HCT116 (cell line): Measurements from ENCODE around the gene MTF2. TPM values are rescaled to one million over a fixed set of nuclear protein-coding genes. Genes with fewer than 3 reads are reported as not detected.

ENCODE experiments used
- ATAC-seq: fragments of 200-7000 bp; cut with Tn5 transposase; 2 replicates; pipeline ENCODE4 v1.9.1; 2020; ENCODE audit warnings: mild to moderate bottlenecking, moderate library complexity
- BruUV-seq: library from RNA; stranded (reverse); fragments of 400-500 nt; replicated peaks from 2 replicates; lab custom pipeline; 2021; lab: Mats Ljungman, UMichigan
- CTCF ChIA-PET: fragments of 300-600 bp; sonication (Branson Sonifier 250); formaldehyde crosslinking; loops from one replicate; lab custom pipeline; 2021; ENCODE audit warnings: antibody characterized with exemption; lab: Charles Lee
- POLR2A ChIA-PET: fragments of 300-600, 350-600 bp; sonication (Branson Sonifier 250); formaldehyde crosslinking; loops from one replicate; lab custom pipeline; 2021; ENCODE audit warnings: antibody characterized with exemption; lab: Charles Lee
- RAD21 ChIA-PET, 2 experiments: fragments of 300-600 bp; sonication (Branson Sonifier 250); formaldehyde crosslinking; loops; one replicate each; lab custom pipeline; 2023; ENCODE audit warnings: low total read pairs in 2 of 2; ENCODE audit not compliant: uncharacterized antibody in 2 of 2, unreplicated experiment in 2 of 2, low non-redundant PET in 1 of 2; lab: Charles Lee
- DNase-seq: peaks from one replicate; pipeline ENCODE4 v3.0.0-alpha.2; 2010; ENCODE audit warnings: low read depth, low spot score
- H2AFZ ChIP-seq: fragments of 200-600 bp; shearing (Covaris generic), sonication (generic); 2 replicates; pipeline ENCODE4 v1.6.1; 2017; ENCODE audit warnings: low read depth, mixed run types, mixed read lengths, antibody characterized with exemption, low read length; ENCODE audit not compliant: poor library complexity, severe bottlenecking
- H3K27ac ChIP-seq: 2 replicates; pipeline ENCODE4 v1.5.1; 2012; ENCODE audit warnings: low read depth, low read length
- H3K27me3 ChIP-seq: fragments of 200-600 bp; sonication (generic); 2 replicates; pipeline ENCODE4 v1.6.1; 2016; ENCODE audit warnings: mixed run types, low read length, mixed read lengths; ENCODE audit not compliant: insufficient read depth
- H3K36me3 ChIP-seq, 2 experiments: fragments of 200-500 bp in 1 of 2; fragments of 200-600 bp in 1 of 2; sonication (Bioruptor generic) in 1 of 2; sonication (generic) in 1 of 2; 2 replicates each; pipeline versions ENCODE4 v1.5.1 to v1.6.1; 2014 to 2016; ENCODE audit warnings: low read length in 2 of 2, inconsistent platforms in 1 of 2, mixed read lengths in 1 of 2, mixed run types in 1 of 2; ENCODE audit not compliant: insufficient read depth in 2 of 2, control insufficient read depth in 1 of 2
- H3K4me1 ChIP-seq, 2 experiments: fragments of 200-600 bp in 1 of 2; sonication (generic) in 1 of 2; 2 replicates each; pipeline versions ENCODE4 v1.5.1 to v1.6.1; 2012 to 2017; ENCODE audit warnings: low read length in 2 of 2, inconsistent platforms in 1 of 2, mild to moderate bottlenecking in 1 of 2, mixed read lengths in 1 of 2, mixed run types in 1 of 2, moderate library complexity in 1 of 2; ENCODE audit not compliant: insufficient read depth in 2 of 2, control insufficient read depth in 1 of 2
- H3K4me2 ChIP-seq: fragments of 200-600 bp; sonication (generic); 2 replicates; pipeline ENCODE4 v1.6.1; 2017; ENCODE audit warnings: mixed run types, low read length, mixed read lengths
- H3K4me3 ChIP-seq, 2 experiments: fragments of 200-600 bp in 1 of 2; sonication (generic) in 1 of 2; replicated peaks in 1 of 2; 2 replicates each; pipeline ENCODE4 v1.5.1; 2011 to 2016; ENCODE audit warnings: low read length in 2 of 2, control low read depth in 1 of 2, low read depth in 1 of 2, mild to moderate bottlenecking in 1 of 2, mixed read lengths in 1 of 2, mixed run types in 1 of 2
- H3K79me2 ChIP-seq: fragments of 200-600 bp; sonication (generic); 2 replicates; pipeline ENCODE4 v1.6.1; 2017; ENCODE audit warnings: mild to moderate bottlenecking, mixed run types, low read length, moderate library complexity, mixed read lengths; ENCODE audit not compliant: insufficient read depth
- H3K9ac ChIP-seq: fragments of 200-600 bp; sonication (generic); 2 replicates; pipeline ENCODE4 v1.6.1; 2016; ENCODE audit warnings: low read length, mixed read lengths
- H3K9me2 ChIP-seq: fragments of 200-600 bp; sonication (generic), shearing (Covaris generic); 2 replicates; pipeline ENCODE4 v1.6.1; 2017; ENCODE audit warnings: mixed run types, mild to moderate bottlenecking, moderate library complexity; ENCODE audit not compliant: insufficient read depth
- H3K9me3 ChIP-seq, 2 experiments: fragments of 200-500 bp in 1 of 2; fragments of 200-600 bp in 1 of 2; sonication (Bioruptor generic) in 1 of 2; sonication (generic) in 1 of 2; 2 replicates each; pipeline ENCODE4 v1.6.1; 2014 to 2017; ENCODE audit warnings: low read length in 2 of 2, mixed read lengths in 2 of 2, inconsistent platforms in 1 of 2, low read depth in 1 of 2, mild to moderate bottlenecking in 1 of 2, mixed run types in 1 of 2, moderate library complexity in 1 of 2; ENCODE audit not compliant: control insufficient read depth in 1 of 2, insufficient read depth in 1 of 2
- H4K20me1 ChIP-seq: fragments of 200-600 bp; sonication (generic), shearing (Covaris generic); 2 replicates; pipeline ENCODE4 v1.6.1; 2017; ENCODE audit warnings: mixed run types, mild to moderate bottlenecking, moderate library complexity; ENCODE audit not compliant: insufficient read depth
- CBX3 ChIP-seq: IDR thresholded peaks from 2 replicates; pipeline ENCODE4 v1.6.1; 2012; ENCODE audit warnings: low read depth
- CEBPB ChIP-seq: IDR thresholded peaks from 2 replicates; pipeline ENCODE4 v1.6.1; 2012; ENCODE audit warnings: low read depth
- CTCF ChIP-seq, 3 experiments: fragments of 200-600 bp in 1 of 3; sonication (generic) in 1 of 3; IDR thresholded peaks in 2 of 3; conservative IDR thresholded peaks in 1 of 3; 2 replicates each; pipeline ENCODE4 v1.5.1; 2012 to 2017; ENCODE audit warnings: low read depth in 2 of 3, low read length in 2 of 3, antibody characterized with exemption in 1 of 3, borderline replicate concordance in 1 of 3, control low read depth in 1 of 3, mild to moderate bottlenecking in 1 of 3, mixed read lengths in 1 of 3, mixed run types in 1 of 3, moderate library complexity in 1 of 3; ENCODE audit not compliant: insufficient read depth in 1 of 3
- EGR1 ChIP-seq: IDR thresholded peaks from 2 replicates; pipeline ENCODE4 v1.6.1; 2012; ENCODE audit warnings: low read depth
- ELF1 ChIP-seq: IDR thresholded peaks from 2 replicates; pipeline ENCODE4 v1.6.1; 2012; ENCODE audit warnings: low read depth, borderline replicate concordance
- EZH2 ChIP-seq: fragments of 200-600 bp; sonication (generic); IDR thresholded peaks from 2 replicates; pipeline ENCODE4 v1.6.1; 2017; ENCODE audit warnings: antibody characterized with exemption, mixed run types
- EZH2phosphoT487 ChIP-seq: fragments of 200-600 bp; IDR thresholded peaks from 2 replicates; pipeline ENCODE4 v1.6.1; 2018; ENCODE audit warnings: antibody characterized with exemption, borderline replicate concordance
- FOSL1 ChIP-seq: IDR thresholded peaks from 2 replicates; pipeline ENCODE4 v1.6.1; 2012; ENCODE audit warnings: low read depth
- MAX ChIP-seq: IDR thresholded peaks from 2 replicates; pipeline ENCODE4 v1.6.1; 2012
- POLR2A ChIP-seq: IDR thresholded peaks from 2 replicates; pipeline ENCODE4 v1.7.0; 2011; ENCODE audit warnings: borderline replicate concordance; ENCODE audit not compliant: insufficient read depth, insufficient read length; ENCODE audit errors: extremely low read depth
- POLR2AphosphoS5 ChIP-seq: IDR thresholded peaks from 2 replicates; pipeline ENCODE4 v1.6.1; 2011; ENCODE audit warnings: mild to moderate bottlenecking, low read depth, low read length, moderate library complexity
- RAD21 ChIP-seq: IDR thresholded peaks from 2 replicates; pipeline ENCODE4 v1.6.1; 2012; ENCODE audit warnings: low read depth, mild to moderate bottlenecking
- SIN3A ChIP-seq: IDR thresholded peaks from 2 replicates; pipeline ENCODE4 v1.6.1; 2012; ENCODE audit warnings: low read depth
- SP1 ChIP-seq: IDR thresholded peaks from 2 replicates; pipeline ENCODE4 v1.6.1; 2012; ENCODE audit warnings: low read depth
- SRF ChIP-seq: IDR thresholded peaks from 2 replicates; pipeline ENCODE4 v1.6.1; 2012; ENCODE audit warnings: low read depth
- TCF7L2 ChIP-seq: IDR thresholded peaks from 2 replicates; pipeline ENCODE4 v1.7.0; 2011; ENCODE audit warnings: borderline replicate concordance, inconsistent platforms; ENCODE audit not compliant: insufficient read depth, insufficient read length; ENCODE audit errors: extremely low read depth
- YY1 ChIP-seq: IDR thresholded peaks from 2 replicates; pipeline ENCODE4 v1.6.1; 2011; ENCODE audit warnings: low read length, low read depth, moderate library complexity, mild to moderate bottlenecking; ENCODE audit not compliant: insufficient replicate concordance; ENCODE audit errors: extremely low read depth
- ZBTB33 ChIP-seq: IDR thresholded peaks from 2 replicates; pipeline ENCODE4 v1.6.1; 2011; ENCODE audit warnings: mild to moderate bottlenecking, low read length, moderate library complexity; ENCODE audit not compliant: insufficient replicate concordance; ENCODE audit errors: extremely low read depth
- ZFX ChIP-seq: fragments of 450-650 bp; IDR thresholded peaks from 2 replicates; pipeline ENCODE4 v1.6.1; 2017
- intact Hi-C: fragments of 100-400 bp; cut with micrococcal nuclease; formaldehyde crosslinking; loops from 2 replicates; pipeline ENCODE4 v1.10.0; 2022
- total RNA-seq: library from RNA; stranded (reverse); gene quantifications from one replicate; pipeline ENCODE4 v1.2.1, GENCODE V29; 2021; ENCODE audit not compliant: unreplicated experiment
- TF ChIP-seq, protein P1 (sequence below): IDR thresholded peaks from 2 replicates; pipeline ENCODE4 v1.6.1; 2012; ENCODE audit warnings: low read depth

The MTF2 gene
- total RNA-seq, 1 experiment from 2014 or later = 45.5 TPM

DNA sequence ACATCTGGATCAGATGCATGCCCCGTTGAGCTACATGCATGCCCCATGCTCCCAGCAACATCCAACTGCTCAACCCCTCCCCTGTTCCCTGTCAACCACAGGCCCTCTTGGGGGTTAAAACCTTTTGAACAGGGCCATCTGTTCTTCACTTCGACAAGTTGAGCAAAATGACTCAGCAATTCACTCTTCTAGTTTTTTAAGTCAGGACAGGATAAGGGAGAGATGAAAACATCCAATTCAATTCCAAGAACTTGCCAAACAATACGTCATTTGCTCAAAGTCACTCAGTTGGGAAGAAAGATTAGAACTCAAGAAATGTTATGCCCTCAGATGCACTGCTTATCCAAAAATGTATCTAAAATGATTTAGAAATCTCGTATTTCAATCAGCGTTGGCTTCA, 46.1 kb upstream of the MTF2 start:
- CTCF ChIA-PET = no interaction called here

More for the DNA sequence above, 46.1 kb upstream of the MTF2 start:
- BruUV-seq = no TSS peak
- H3K79me2 ChIP-seq = no peaks in the 10 kb centered on the region
- no peak overlapping the region for H3K27ac ChIP-seq
- no peak overlapping the region for H3K9ac ChIP-seq
- H3K4me3 ChIP-seq = no peak overlapping the region
- ChIA-PET RAD21 (no interaction called here), POLR2A (no interaction called here)
- no peaks in the 10 kb centered on the region for H3K9me2 ChIP-seq
- no peak for TF ChIP-seq MAX
- no peak for TF ChIP-seq CTCF (IDR thresholded peaks at IDR 0.05 in 2 of 3, conservative IDR thresholded peaks at IDR 0.05 in 1 of 3; ENCODE audit: borderline replicate concordance in 1 of 3, insufficient read depth in 1 of 3, low read depth in 2 of 3, low read length in 2 of 3)
- TF ChIP-seq ZBTB33 = no peak
- no peak for TF ChIP-seq POLR2AphosphoS5
- no peak for TF ChIP-seq EZH2phosphoT487
- TF ChIP-seq EZH2 = no peak
- TF ChIP-seq POLR2A = no peak
- no peak for TF ChIP-seq ZFX
- no peak for TF ChIP-seq SP1
- TF ChIP-seq TCF7L2 = no peak
- no peak for TF ChIP-seq SRF
- no peak for TF ChIP-seq CBX3
- TF ChIP-seq, protein P1, sequence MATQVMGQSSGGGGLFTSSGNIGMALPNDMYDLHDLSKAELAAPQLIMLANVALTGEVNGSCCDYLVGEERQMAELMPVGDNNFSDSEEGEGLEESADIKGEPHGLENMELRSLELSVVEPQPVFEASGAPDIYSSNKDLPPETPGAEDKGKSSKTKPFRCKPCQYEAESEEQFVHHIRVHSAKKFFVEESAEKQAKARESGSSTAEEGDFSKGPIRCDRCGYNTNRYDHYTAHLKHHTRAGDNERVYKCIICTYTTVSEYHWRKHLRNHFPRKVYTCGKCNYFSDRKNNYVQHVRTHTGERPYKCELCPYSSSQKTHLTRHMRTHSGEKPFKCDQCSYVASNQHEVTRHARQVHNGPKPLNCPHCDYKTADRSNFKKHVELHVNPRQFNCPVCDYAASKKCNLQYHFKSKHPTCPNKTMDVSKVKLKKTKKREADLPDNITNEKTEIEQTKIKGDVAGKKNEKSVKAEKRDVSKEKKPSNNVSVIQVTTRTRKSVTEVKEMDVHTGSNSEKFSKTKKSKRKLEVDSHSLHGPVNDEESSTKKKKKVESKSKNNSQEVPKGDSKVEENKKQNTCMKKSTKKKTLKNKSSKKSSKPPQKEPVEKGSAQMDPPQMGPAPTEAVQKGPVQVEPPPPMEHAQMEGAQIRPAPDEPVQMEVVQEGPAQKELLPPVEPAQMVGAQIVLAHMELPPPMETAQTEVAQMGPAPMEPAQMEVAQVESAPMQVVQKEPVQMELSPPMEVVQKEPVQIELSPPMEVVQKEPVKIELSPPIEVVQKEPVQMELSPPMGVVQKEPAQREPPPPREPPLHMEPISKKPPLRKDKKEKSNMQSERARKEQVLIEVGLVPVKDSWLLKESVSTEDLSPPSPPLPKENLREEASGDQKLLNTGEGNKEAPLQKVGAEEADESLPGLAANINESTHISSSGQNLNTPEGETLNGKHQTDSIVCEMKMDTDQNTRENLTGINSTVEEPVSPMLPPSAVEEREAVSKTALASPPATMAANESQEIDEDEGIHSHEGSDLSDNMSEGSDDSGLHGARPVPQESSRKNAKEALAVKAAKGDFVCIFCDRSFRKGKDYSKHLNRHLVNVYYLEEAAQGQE = no peak
- no peak for TF ChIP-seq RAD21
- TF ChIP-seq ELF1 = no peak
- TF ChIP-seq YY1 = no peak
- no peak for TF ChIP-seq EGR1
- no peak for TF ChIP-seq FOSL1
- no peak for TF ChIP-seq CEBPB
- no peak for TF ChIP-seq SIN3A
- no peak for ATAC-seq
- intact Hi-C loops = no loop called here
- H3K9me3 ChIP-seq = no peaks in the 10 kb centered on the region
- no peaks in the 10 kb centered on the region for H3K36me3 ChIP-seq
- no peaks in the 10 kb centered on the region for H3K4me1 ChIP-seq
- no peaks in the 10 kb centered on the region; the same call in 1 of the 2 replicates for H3K27me3 ChIP-seq
- peak overlapping the region; percentile 27 for H2AFZ ChIP-seq
- H3K4me2 ChIP-seq = no peak overlapping the region
- DNase-seq = no peak
- H4K20me1 ChIP-seq = no peaks in the 10 kb centered on the region
